K562 (cell line): ENCODE results near the gene CEP250. TPM values are rescaled to one million over a fixed set of nuclear protein-coding genes. Genes with fewer than 3 reads are reported as not detected.

ENCODE experiments used
- ATAC-seq: fragments of 200-7000 bp; cut with Tn5 transposase; 3 replicates; pipeline ENCODE4 v1.9.1; 2020; ENCODE audit warnings: moderate library complexity
- BruUV-seq: library from RNA; stranded (reverse); fragments of 400-500 nt; replicated peaks from 2 replicates; lab custom pipeline; 2021; lab: Mats Ljungman, UMichigan
- CTCF ChIA-PET: fragments of 300-600 bp; formaldehyde crosslinking; extraction: SDS; loops from one replicate; lab custom pipeline; 2021; ENCODE audit warnings: low intra/inter-chr PET ratio; lab: Yijun Ruan, JAX
- POLR2A ChIA-PET: fragments of 300-600, 350-650 bp; sonication (Branson Sonifier 250); formaldehyde crosslinking; extraction: SDS; loops from one replicate; lab custom pipeline; 2021; ENCODE audit warnings: antibody characterized with exemption, inconsistent platforms; lab: Yijun Ruan, JAX
- DNase-seq, 4 experiments: peaks; one replicate each; pipeline versions ENCODE4 v3.0.0 to v3.0.0-alpha.2; 2011 to 2018; ENCODE audit warnings: low spot score in 3 of 4, mixed read lengths in 3 of 4; ENCODE audit errors: extremely low read depth in 1 of 4
- FAIRE-seq: peaks from 2 replicates; lab custom pipeline; 2011; peaks lifted over from hg19 to GRCh38; lab: Jason Lieb, UNC
- H2AFZ ChIP-seq: 2 replicates; pipeline ENCODE4 v1.6.0; 2011; ENCODE audit warnings: low read depth, low read length, control low read depth, inconsistent platforms
- H3K27ac ChIP-seq: fragments of 200-600 bp; 3 replicates; pipeline ENCODE4 v1.8.0; 2011; ENCODE audit warnings: low read depth, mild to moderate bottlenecking, control low read depth, inconsistent platforms, low read length, moderate library complexity, mixed read lengths; ENCODE audit errors: extremely low read depth
- H3K27me3 ChIP-seq, 2 experiments: fragments of 300-600 bp in 1 of 2; 2 replicates in 1 of 2; 3 replicates in 1 of 2; pipeline versions ENCODE4 v1.6.0 to v1.8.0; 2011; ENCODE audit warnings: inconsistent platforms in 2 of 2, low read length in 2 of 2, mild to moderate bottlenecking in 1 of 2, mixed read lengths in 1 of 2, moderate library complexity in 1 of 2; ENCODE audit not compliant: control insufficient read depth in 2 of 2, insufficient read depth in 2 of 2
- H3K36me3 ChIP-seq: fragments of 300-600 bp; 3 replicates; pipeline ENCODE4 v1.8.0; 2011; ENCODE audit warnings: mild to moderate bottlenecking, low read length, inconsistent platforms; ENCODE audit not compliant: control insufficient read depth, insufficient read depth
- H3K4me1 ChIP-seq, 2 experiments: fragments of 200-600 bp in 1 of 2; replicated peaks in 1 of 2; 2 replicates in 1 of 2; 3 replicates in 1 of 2; pipeline versions ENCODE4 v1.5.1 to v1.8.0; 2011; ENCODE audit warnings: inconsistent platforms in 2 of 2, low read length in 2 of 2, mild to moderate bottlenecking in 1 of 2, mixed read lengths in 1 of 2, moderate library complexity in 1 of 2; ENCODE audit not compliant: control insufficient read depth in 2 of 2, insufficient read depth in 2 of 2
- H3K4me2 ChIP-seq: 2 replicates; pipeline ENCODE4 v1.6.1; 2011; ENCODE audit warnings: low read length, control low read depth, inconsistent platforms, mixed read lengths; ENCODE audit not compliant: insufficient read depth
- H3K4me3 ChIP-seq: fragments of 200-600 bp; sonication (generic), shearing (Covaris generic); 2 replicates; pipeline ENCODE4 v1.5.1; 2016; ENCODE audit warnings: control low read depth, inconsistent platforms
- H3K79me2 ChIP-seq: fragments of 200-600 bp; 3 replicates; pipeline ENCODE4 v1.8.0; 2011; ENCODE audit warnings: low read length, inconsistent platforms; ENCODE audit not compliant: control insufficient read depth, insufficient read depth
- H3K9ac ChIP-seq, 2 experiments: 2 replicates each; pipeline versions ENCODE4 v1.6.0 to v1.6.1; 2011; ENCODE audit warnings: low read depth in 2 of 2, low read length in 2 of 2, control low read depth in 1 of 2, inconsistent platforms in 1 of 2, mild to moderate bottlenecking in 1 of 2, mixed read lengths in 1 of 2; ENCODE audit not compliant: insufficient read depth in 1 of 2
- H3K9me1 ChIP-seq: one replicate; pipeline ENCODE4 v1.6.0; 2011; ENCODE audit warnings: inconsistent platforms, mild to moderate bottlenecking, low read length, moderate library complexity; ENCODE audit not compliant: control insufficient read depth, insufficient read depth
- H3K9me3 ChIP-seq: replicated peaks from 2 replicates; pipeline ENCODE4 v1.5.1; 2011; ENCODE audit warnings: low read depth, low read length, inconsistent platforms; ENCODE audit not compliant: control insufficient read depth, insufficient read depth
- H4K20me1 ChIP-seq: replicated peaks from 2 replicates; pipeline ENCODE4 v1.6.1; 2011; ENCODE audit warnings: low read length, inconsistent platforms, mixed read lengths; ENCODE audit not compliant: control insufficient read depth, insufficient read depth
- CHCHD3 ChIP-seq: fragments of 250-450 bp; sonication (Bioruptor Pico); IDR thresholded peaks from 2 replicates; pipeline ENCODE4 v2.1.2; 2022; ENCODE audit warnings: mild to moderate bottlenecking
- CHD7 ChIP-seq: fragments of 200-600 bp; sonication (generic); IDR thresholded peaks from one replicate; pipeline ENCODE4 v1.6.1; 2012; ENCODE audit warnings: mild to moderate bottlenecking, low read depth, low read length, inconsistent platforms
- IRF1 ChIP-seq: sonication (generic); formaldehyde crosslinking; IDR thresholded peaks from 2 replicates; pipeline ENCODE4 v1.8.0; 2022; ENCODE audit warnings: missing genetic modification reagents, mild to moderate bottlenecking, borderline replicate concordance
- MTA2 ChIP-seq: fragments of 450-650 bp; IDR thresholded peaks from 2 replicates; pipeline ENCODE4 v1.6.1; 2016; ENCODE audit warnings: low read depth
- SMC3 ChIP-seq: conservative IDR thresholded peaks from 2 replicates; pipeline ENCODE4 v1.6.1; 2011; ENCODE audit warnings: low read depth, low read length, improper control_type of control experiment; ENCODE audit not compliant: insufficient read depth
- TRIM25 ChIP-seq: fragments of 450-650 bp; IDR thresholded peaks from 2 replicates; pipeline ENCODE4 v1.7.0; 2016; ENCODE audit warnings: borderline replicate concordance
- WGBS: fragments of 100-300 bp; shearing (Covaris generic); methylation state at CpG from one replicate; pipeline ENCODE4 v1.1.6; 2016; ENCODE audit warnings: low coverage, mixed read lengths; ENCODE audit not compliant: insufficient coverage; ENCODE audit errors: missing lambda C conversion rate; 5-methylcytosine and 5-hydroxymethylcytosine counted together
- in situ Hi-C: fragments of 300-500 bp; cut with MboI; formaldehyde crosslinking; loops from 4 replicates; pipeline ENCODE4 v1.15.0; 2018; ENCODE audit warnings: inconsistent platforms, mixed read lengths
- intact Hi-C: fragments of 100-400 bp; cut with micrococcal nuclease; formaldehyde crosslinking; loops from 2 replicates; pipeline ENCODE4 v1.14.2; 2022
- polyA plus RNA-seq, 8 experiments: library from polyadenylated mRNA; depleted of rRNA in 4 of 8; stranded (reverse) in 5 of 8; unstranded in 3 of 8; fragments of >200 nt; fragmentation: Nextera tagmentation in 2 of 8; fragmentation: Illumina TruSeq in 1 of 8; extraction: Ambion mirVana in 2 of 8; extraction: Trizol in 1 of 8; gene quantifications; 2 replicates each; pipeline versions ENCODE4 v1.2.1 to v1.2.3, GENCODE V29; 2011 to 2014; ENCODE audit warnings: inconsistent platforms in 1 of 8, missing spikeins in 1 of 8
- total RNA-seq, 7 experiments: library from RNA; depleted of rRNA in 6 of 7; stranded (reverse); fragments of >200 nt in 6 of 7; fragmentation: Illumina TruSeq in 2 of 7; extraction: Trizol in 2 of 7; gene quantifications; 2 replicates each; pipeline versions ENCODE4 v1.2.1 to v1.2.3, GENCODE V29; 2011 to 2021; ENCODE audit warnings: low replicate concordance in 1 of 7

The CEP250 gene
- total and polyA plus RNA-seq, 9 of the 15 experiments (the other 6 are each of a cell fraction or from before 2014, with no cell fraction given) = 2.5 to 41.9 (median 20.5) TPM

GRCh38 chr20:35523298-35523888, 68.0 kb downstream of the CEP250 start (continued):
- TF ChIP-seq SMC3 = peak; percentile 26; the same call in 1 of the 2 replicates

- ATAC-seq (no peak), DNase-seq (no peak), FAIRE-seq (no peak)
- WGBS = 13% methylated on average over 1 of the region's 1 CpG
- no TSS peak for BruUV-seq
- Histone ChIP-seq H3K4me3 (no peak overlapping the region), H3K9ac (no peak overlapping the region), H4K20me1 (no peaks in the 10 kb centered on the region), H3K4me2 (no peak overlapping the region), H3K4me1 (peaks cover 0 to 4% of the 10 kb centered on the region in 2 experiments; a peak in 1 of 5 replicates), H3K79me2 (no peaks in the 10 kb centered on the region), H3K27me3 (no peaks in the 10 kb centered on the region), H3K36me3 (no peaks in the 10 kb centered on the region), H3K9me3 (no peaks in the 10 kb centered on the region), H3K9me1 (no peaks in the 10 kb centered on the region), H2AFZ (no peak overlapping the region), H3K27ac (no peak overlapping the region)
- intact Hi-C loops = no loop called here
- in situ Hi-C loops = no loop called here
- ChIA-PET POLR2A (no interaction called here), CTCF (no interaction called here)
- TF ChIP-seq CHCHD3 (CRISPR knock-in tag) = no peak
- TF ChIP-seq CHD7 = no peak
- no peak for TF ChIP-seq MTA2
- TF ChIP-seq IRF1 (CRISPR knock-in tag) = no peak
- no peak for TF ChIP-seq TRIM25
Measured at GRCh38 chr20:35525639-35526038, 70.2 kb downstream of the CEP250 start.
